Mesenchymal stem cell (in vitro differentiated cells and primary cell): ENCODE data around the gene NUCB2.
"Not testable (repeated sequence)": the region's sequence is repeated elsewhere in the genome, so short reads cannot be mapped to it uniquely, and the experiment has no call there.

ENCODE experiments used
- DNase-seq: peaks from one replicate; pipeline ENCODE4 v3.0.0-alpha.2; 2013
- H2AFZ ChIP-seq: one replicate; pipeline ENCODE4 v1.6.1; 2013; ENCODE audit warnings: low read depth, mild to moderate bottlenecking, control low read depth, inconsistent platforms, low read length, moderate library complexity
- H2AK5ac ChIP-seq: 2 replicates; pipeline ENCODE4 v1.6.1; 2013; ENCODE audit warnings: low read length, moderate library complexity, mild to moderate bottlenecking, inconsistent platforms; ENCODE audit not compliant: severe bottlenecking
- H2BK120ac ChIP-seq: one replicate; pipeline ENCODE4 v1.6.1; 2013; ENCODE audit warnings: low read depth, mild to moderate bottlenecking, inconsistent platforms, low read length, moderate library complexity
- H2BK12ac ChIP-seq, 2 experiments: one replicate each; pipeline ENCODE4 v1.6.1; 2013; ENCODE audit warnings: inconsistent platforms in 2 of 2, low read length in 2 of 2, mild to moderate bottlenecking in 2 of 2, moderate library complexity in 2 of 2, control low read depth in 1 of 2
- H2BK15ac ChIP-seq: one replicate; pipeline ENCODE4 v1.6.1; 2013; ENCODE audit warnings: mild to moderate bottlenecking, low read depth, inconsistent platforms; ENCODE audit not compliant: poor library complexity, severe bottlenecking
- H2BK5ac ChIP-seq: 2 replicates; pipeline ENCODE4 v1.6.1; 2013; ENCODE audit warnings: low read depth, mild to moderate bottlenecking, low read length, control low read depth, inconsistent platforms; ENCODE audit not compliant: poor library complexity, severe bottlenecking
- H3K14ac ChIP-seq, 2 experiments: one replicate each; pipeline ENCODE4 v1.6.1; 2013; ENCODE audit warnings: inconsistent platforms in 2 of 2, low read length in 2 of 2, control low read depth in 1 of 2, mild to moderate bottlenecking in 1 of 2, moderate library complexity in 1 of 2
- H3K18ac ChIP-seq, 2 experiments: one replicate each; pipeline ENCODE4 v1.6.1; 2013; ENCODE audit warnings: inconsistent platforms in 2 of 2, low read length in 2 of 2, control low read depth in 1 of 2, low read depth in 1 of 2, mild to moderate bottlenecking in 1 of 2
- H3K23ac ChIP-seq, 2 experiments: one replicate each; pipeline ENCODE4 v1.6.1; 2013; ENCODE audit warnings: inconsistent platforms in 2 of 2, low read length in 2 of 2, mild to moderate bottlenecking in 2 of 2, moderate library complexity in 2 of 2, control low read depth in 1 of 2
- H3K27ac ChIP-seq: 2 replicates; pipeline ENCODE4 v1.5.1; 2013; ENCODE audit warnings: mild to moderate bottlenecking, moderate library complexity, low read length, control low read depth, inconsistent platforms; ENCODE audit not compliant: poor library complexity, severe bottlenecking
- H3K27me3 ChIP-seq, 2 experiments: 2 replicates each; pipeline versions ENCODE4 v1.6.1 to v1.7.0; 2013; ENCODE audit warnings: low read length in 2 of 2, mild to moderate bottlenecking in 2 of 2, moderate library complexity in 2 of 2, control low read depth in 1 of 2, inconsistent platforms in 1 of 2; ENCODE audit not compliant: control insufficient read depth in 1 of 2, insufficient read depth in 1 of 2
- H3K36me3 ChIP-seq, 2 experiments: 2 replicates each; pipeline versions ENCODE4 v1.6.1 to v1.7.0; 2013; ENCODE audit warnings: low read length in 2 of 2, control low read depth in 1 of 2, inconsistent platforms in 1 of 2, low read depth in 1 of 2, mild to moderate bottlenecking in 1 of 2; ENCODE audit not compliant: insufficient read depth in 2 of 2, control insufficient read depth in 1 of 2
- H3K4ac ChIP-seq, 2 experiments: one replicate each; pipeline ENCODE4 v1.6.1; 2013; ENCODE audit warnings: inconsistent platforms in 2 of 2, low read length in 2 of 2, mild to moderate bottlenecking in 2 of 2, moderate library complexity in 2 of 2, control low read depth in 1 of 2, low read depth in 1 of 2
- H3K4me1 ChIP-seq: 2 replicates; pipeline ENCODE4 v1.6.1; 2013; ENCODE audit warnings: low read depth, low read length, control low read depth; ENCODE audit not compliant: control insufficient read depth, insufficient read depth
- H3K4me2 ChIP-seq: 2 replicates; pipeline ENCODE4 v1.6.1; 2013; ENCODE audit warnings: low read length, mild to moderate bottlenecking, inconsistent platforms; ENCODE audit not compliant: poor library complexity, severe bottlenecking
- H3K4me3 ChIP-seq, 2 experiments: 2 replicates each; pipeline versions ENCODE4 v1.5.1 to v1.7.0; 2013; ENCODE audit warnings: low read length in 2 of 2, mild to moderate bottlenecking in 2 of 2, control low read depth in 1 of 2, low read depth in 1 of 2; ENCODE audit not compliant: insufficient read depth in 1 of 2
- H3K79me1 ChIP-seq: replicated peaks from 2 replicates; pipeline ENCODE4 v1.6.1; 2013; ENCODE audit warnings: mild to moderate bottlenecking, control low read depth, low read length, inconsistent platforms; ENCODE audit not compliant: poor library complexity, severe bottlenecking
- H3K9ac ChIP-seq: 2 replicates; pipeline ENCODE4 v1.7.0; 2013; ENCODE audit warnings: mild to moderate bottlenecking, low read length, moderate library complexity
- H3K9me3 ChIP-seq: 2 replicates; pipeline ENCODE4 v1.7.0; 2013; ENCODE audit warnings: mild to moderate bottlenecking, low read length; ENCODE audit not compliant: control insufficient read depth
- H4K8ac ChIP-seq: one replicate; pipeline ENCODE4 v1.6.1; 2013; ENCODE audit warnings: inconsistent platforms, mild to moderate bottlenecking, low read length, moderate library complexity
- H4K91ac ChIP-seq: one replicate; pipeline ENCODE4 v1.6.1; 2013; ENCODE audit warnings: mild to moderate bottlenecking, low read length, inconsistent platforms
- WGBS: methylation state at CpG from one replicate; pipeline ENCODE4 v1.1.7; 2013; ENCODE audit warnings: mixed read lengths; 5-methylcytosine and 5-hydroxymethylcytosine counted together

The NUCB2 gene

DNA sequence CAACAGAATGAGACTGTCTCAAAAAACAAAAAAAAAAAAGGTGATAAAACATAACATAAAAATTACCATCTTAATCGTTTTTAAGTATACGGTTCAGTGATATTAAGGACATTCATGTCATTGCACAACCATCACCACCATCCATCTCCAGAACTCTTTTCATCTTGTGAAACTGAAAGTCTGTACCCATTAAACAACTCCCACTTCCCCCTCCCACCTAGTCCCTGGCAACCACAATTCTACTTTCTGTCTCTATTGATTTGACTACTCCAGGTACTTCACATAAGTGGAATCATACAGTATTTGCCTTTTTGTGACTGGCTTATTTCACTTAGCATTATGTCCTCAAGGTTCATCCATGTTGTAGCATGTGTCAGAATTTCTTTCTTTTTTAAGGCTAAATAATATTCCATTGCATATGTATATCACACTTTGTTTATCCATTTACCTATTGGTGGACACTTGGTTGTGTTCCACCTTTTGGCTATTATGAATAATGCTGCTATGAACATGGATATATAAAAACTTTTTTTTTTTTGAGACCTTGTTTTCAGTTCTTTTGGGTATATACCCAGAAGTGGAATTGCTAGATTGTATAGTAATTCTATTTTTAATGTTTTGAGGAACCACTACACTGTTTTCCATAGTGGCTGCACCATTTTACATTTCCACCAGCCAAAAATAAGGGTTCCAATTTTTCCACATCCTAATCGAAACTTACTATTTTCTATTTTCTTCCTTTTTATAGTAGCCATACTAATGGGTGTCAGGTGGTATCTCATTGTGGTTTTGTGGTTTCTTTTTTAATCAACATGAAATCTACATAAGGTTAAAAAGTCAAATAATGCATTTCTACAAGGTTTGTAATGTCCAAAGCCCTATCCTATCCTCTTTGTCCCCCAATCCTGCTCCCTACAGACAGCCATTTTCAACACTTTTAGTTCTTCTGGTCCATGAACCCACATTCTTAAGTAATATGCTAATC, 45.4 kb upstream of the NUCB2 start:
- Histone ChIP-seq H3K36me3 (no peaks in the 10 kb centered on the region), H2AFZ (no peak overlapping the region), H2BK5ac (no peak overlapping the region), H3K9ac (no peak overlapping the region), H3K4me2 (no peak overlapping the region), H2BK12ac (no peak overlapping the region), H3K4me1 (no peaks in the 10 kb centered on the region), H2BK15ac (no peak overlapping the region), H3K79me1 (no peaks in the 10 kb centered on the region), H3K4me3 (no peak overlapping the region), H3K27me3 (no peaks in the 10 kb centered on the region), H2AK5ac (no peak overlapping the region), H3K23ac (no peak overlapping the region), H3K4ac (no peak overlapping the region), H2BK120ac (no peak overlapping the region), H4K91ac (no peak overlapping the region), H3K9me3 (no peaks in the 10 kb centered on the region), H3K14ac (no peak overlapping the region), H3K18ac (no peak overlapping the region), H3K27ac (no peak overlapping the region), H4K8ac (no peak overlapping the region)
- 89% methylated on average over 2 of the region's 3 CpGs for WGBS
- no peak for DNase-seq

DNA sequence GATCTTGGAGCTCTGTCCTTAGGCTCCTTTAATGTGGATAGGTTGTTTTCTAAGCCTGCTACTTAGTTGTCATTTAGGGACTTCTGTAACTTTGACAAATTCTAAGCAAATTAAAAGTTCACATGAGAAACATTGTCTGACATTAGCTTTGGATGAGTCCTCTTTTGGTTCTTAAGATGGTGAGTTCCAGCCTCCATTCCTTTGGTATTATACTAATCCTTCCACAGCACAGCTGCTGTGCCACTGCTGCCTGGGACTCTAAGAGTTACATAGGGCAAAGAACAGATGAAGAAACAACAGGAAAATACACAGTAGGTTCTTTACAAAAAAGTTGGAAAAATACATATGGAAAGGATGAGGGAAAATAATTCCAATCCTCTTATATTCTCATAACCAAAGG, 43.4 kb upstream of the NUCB2 start:
- Histone ChIP-seq H2AFZ (no peak overlapping the region), H3K27ac (no peak overlapping the region), H3K4ac (no peak overlapping the region), H2BK5ac (no peak overlapping the region), H3K4me2 (no peak overlapping the region), H3K4me3 (no peak overlapping the region), H3K4me1 (no peaks in the 10 kb centered on the region), H3K9me3 (no peaks in the 10 kb centered on the region), H3K79me1 (no peaks in the 10 kb centered on the region), H4K8ac (no peak overlapping the region), H3K27me3 (no peaks in the 10 kb centered on the region), H2BK12ac (no peak overlapping the region), H3K14ac (no peak overlapping the region), H2BK120ac (no peak overlapping the region), H3K18ac (no peak overlapping the region), H3K36me3 (no peaks in the 10 kb centered on the region), H4K91ac (no peak overlapping the region), H3K23ac (no peak overlapping the region), H2BK15ac (no peak overlapping the region), H2AK5ac (no peak overlapping the region), H3K9ac (no peak overlapping the region)
- DNase-seq, result no peak

DNA sequence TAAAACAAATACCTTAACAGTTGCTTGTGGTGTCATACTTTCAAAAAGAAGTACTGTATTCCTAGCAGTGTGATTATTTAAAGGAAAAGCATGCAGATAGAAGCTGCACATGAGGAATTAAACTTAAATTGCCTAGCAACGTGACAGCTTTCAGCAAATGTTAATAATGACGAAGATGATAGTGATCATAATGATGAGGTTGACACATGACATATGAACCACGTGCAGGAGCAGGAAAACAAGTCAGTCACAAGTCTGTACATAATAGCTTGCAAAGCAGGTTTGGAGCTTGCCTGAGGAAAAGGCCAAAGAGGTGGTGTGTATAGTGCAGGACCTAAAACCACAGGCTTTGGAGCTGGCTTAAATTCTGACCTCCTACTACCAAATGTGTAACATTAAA, 38.2 kb upstream of the NUCB2 start:
- no peak overlapping the region for H3K4me3 ChIP-seq
- H3K4ac ChIP-seq, result no peak overlapping the region
- H3K9me3 ChIP-seq, result no peaks in the 10 kb centered on the region
- H4K8ac ChIP-seq, result no peak overlapping the region
- no peak overlapping the region for H3K4me2 ChIP-seq
- no peak overlapping the region for H3K27ac ChIP-seq
- H2AFZ ChIP-seq, result no peak overlapping the region
- H3K79me1 ChIP-seq, result no peaks in the 10 kb centered on the region
- no peak overlapping the region for H2BK12ac ChIP-seq
- H3K14ac ChIP-seq, result no peak overlapping the region
- no peak overlapping the region for H2BK120ac ChIP-seq
- no peak overlapping the region for H3K9ac ChIP-seq
- DNase-seq, result no peak
- H3K23ac ChIP-seq, result no peak overlapping the region
- no peak overlapping the region for H2AK5ac ChIP-seq
- H4K91ac ChIP-seq, result no peak overlapping the region
- 87% methylated on average over 3 of the region's 3 CpGs for WGBS
- no peak overlapping the region for H2BK15ac ChIP-seq
- H3K27me3 ChIP-seq, result no peaks in the 10 kb centered on the region
- no peaks in the 10 kb centered on the region for H3K36me3 ChIP-seq
- no peaks in the 10 kb centered on the region for H3K4me1 ChIP-seq
- no peak overlapping the region for H2BK5ac ChIP-seq
- no peak overlapping the region for H3K18ac ChIP-seq

DNA sequence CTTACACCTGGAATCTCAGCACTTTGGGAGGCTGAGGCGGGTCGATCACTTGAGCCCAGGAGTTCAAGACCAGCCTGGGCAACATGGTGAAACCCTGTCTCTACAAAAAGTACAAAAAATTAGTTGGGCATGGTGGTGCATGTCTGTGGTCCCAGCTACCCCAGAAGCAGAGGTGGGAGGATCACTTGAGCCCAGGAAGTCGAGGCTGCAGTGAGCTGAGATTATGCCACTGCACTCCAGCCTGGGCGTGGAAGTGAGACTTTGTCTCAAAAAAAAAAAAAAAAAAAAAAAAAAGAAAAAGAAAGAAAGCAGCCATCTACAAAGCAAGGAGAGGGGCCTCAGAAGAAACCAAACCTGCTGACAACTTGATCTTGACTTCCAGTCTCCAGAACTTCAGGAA, 36.6 kb upstream of the NUCB2 start:
- H3K27ac ChIP-seq, H3K9me3 ChIP-seq, H3K23ac ChIP-seq, H2AFZ ChIP-seq, H2BK120ac ChIP-seq, H3K4me1 ChIP-seq, H3K27me3 ChIP-seq, H3K18ac ChIP-seq, H2BK12ac ChIP-seq, H2BK5ac ChIP-seq, H3K36me3 ChIP-seq, DNase-seq, H3K4ac ChIP-seq, H3K9ac ChIP-seq, H4K8ac ChIP-seq, H3K14ac ChIP-seq, H3K79me1 ChIP-seq, H2BK15ac ChIP-seq, H3K4me3 ChIP-seq, H2AK5ac ChIP-seq, H3K4me2 ChIP-seq: not testable (repeated sequence)
- peak overlapping the region; percentile 21 for H4K91ac ChIP-seq
- WGBS, result 90% methylated on average over 2 of the region's 4 CpGs
